PFSK-1 (cell line): Measurements from ENCODE around the gene FOXP4.

Source experiments
- FOXP2 ChIP-seq: optimal IDR thresholded peaks from 2 replicates; pipeline ENCODE3; 2011; ENCODE audit warnings: borderline replicate concordance, control low read depth, inconsistent platforms; ENCODE audit not compliant: insufficient read depth; ENCODE audit errors: extremely low read length, extremely low read depth
- POLR2AphosphoS5 ChIP-seq: IDR thresholded peaks from 2 replicates; pipeline ENCODE4 v1.6.1; 2012; ENCODE audit warnings: low read depth, mild to moderate bottlenecking, control low read depth, low read length, moderate library complexity
- SIN3A ChIP-seq: IDR thresholded peaks from 2 replicates; pipeline ENCODE4 v1.6.1; 2012; ENCODE audit warnings: mild to moderate bottlenecking, low read length, moderate library complexity, borderline replicate concordance; ENCODE audit not compliant: insufficient read depth
- TAF1 ChIP-seq: IDR thresholded peaks from 2 replicates; pipeline ENCODE4 v1.6.1; 2012; ENCODE audit warnings: low read length, control low read depth, borderline replicate concordance; ENCODE audit not compliant: insufficient read depth
- TF ChIP-seq, protein P1 (sequence below), 2 experiments: IDR thresholded peaks; 2 replicates each; pipeline versions ENCODE4 v1.6.1 to v1.8.0; 2011 to 2012; ENCODE audit warnings: low read depth in 2 of 2, low read length in 2 of 2, control low read depth in 1 of 2, inconsistent platforms in 1 of 2, mild to moderate bottlenecking in 1 of 2, moderate library complexity in 1 of 2; ENCODE audit not compliant: insufficient read depth in 1 of 2

The FOXP4 gene

DNA sequence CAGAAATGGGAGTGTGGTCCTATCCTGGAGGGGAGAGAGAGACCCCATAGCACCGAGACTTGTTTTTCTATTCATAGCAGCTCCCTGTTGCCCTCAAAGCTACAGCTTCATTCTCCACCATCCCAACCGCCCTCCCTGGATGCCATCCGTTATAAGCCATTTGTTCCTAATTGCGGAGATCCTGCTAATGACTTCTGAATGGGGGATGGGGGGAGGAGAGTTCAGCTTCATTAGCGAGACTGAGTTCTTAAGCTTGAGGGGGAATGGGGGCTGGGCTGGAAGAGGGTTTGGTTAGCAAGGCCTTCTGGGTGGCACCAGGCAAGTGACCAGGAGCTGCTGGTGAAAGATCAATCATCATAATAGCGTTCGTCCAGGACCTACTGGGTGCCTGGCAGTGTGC is 27.1 kb downstream of the FOXP4 start:
- TF ChIP-seq, protein P1, sequence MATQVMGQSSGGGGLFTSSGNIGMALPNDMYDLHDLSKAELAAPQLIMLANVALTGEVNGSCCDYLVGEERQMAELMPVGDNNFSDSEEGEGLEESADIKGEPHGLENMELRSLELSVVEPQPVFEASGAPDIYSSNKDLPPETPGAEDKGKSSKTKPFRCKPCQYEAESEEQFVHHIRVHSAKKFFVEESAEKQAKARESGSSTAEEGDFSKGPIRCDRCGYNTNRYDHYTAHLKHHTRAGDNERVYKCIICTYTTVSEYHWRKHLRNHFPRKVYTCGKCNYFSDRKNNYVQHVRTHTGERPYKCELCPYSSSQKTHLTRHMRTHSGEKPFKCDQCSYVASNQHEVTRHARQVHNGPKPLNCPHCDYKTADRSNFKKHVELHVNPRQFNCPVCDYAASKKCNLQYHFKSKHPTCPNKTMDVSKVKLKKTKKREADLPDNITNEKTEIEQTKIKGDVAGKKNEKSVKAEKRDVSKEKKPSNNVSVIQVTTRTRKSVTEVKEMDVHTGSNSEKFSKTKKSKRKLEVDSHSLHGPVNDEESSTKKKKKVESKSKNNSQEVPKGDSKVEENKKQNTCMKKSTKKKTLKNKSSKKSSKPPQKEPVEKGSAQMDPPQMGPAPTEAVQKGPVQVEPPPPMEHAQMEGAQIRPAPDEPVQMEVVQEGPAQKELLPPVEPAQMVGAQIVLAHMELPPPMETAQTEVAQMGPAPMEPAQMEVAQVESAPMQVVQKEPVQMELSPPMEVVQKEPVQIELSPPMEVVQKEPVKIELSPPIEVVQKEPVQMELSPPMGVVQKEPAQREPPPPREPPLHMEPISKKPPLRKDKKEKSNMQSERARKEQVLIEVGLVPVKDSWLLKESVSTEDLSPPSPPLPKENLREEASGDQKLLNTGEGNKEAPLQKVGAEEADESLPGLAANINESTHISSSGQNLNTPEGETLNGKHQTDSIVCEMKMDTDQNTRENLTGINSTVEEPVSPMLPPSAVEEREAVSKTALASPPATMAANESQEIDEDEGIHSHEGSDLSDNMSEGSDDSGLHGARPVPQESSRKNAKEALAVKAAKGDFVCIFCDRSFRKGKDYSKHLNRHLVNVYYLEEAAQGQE (IDR thresholded peaks at IDR 0.05; ENCODE audit: insufficient read depth in 1 of 2, low read depth in 2 of 2, low read length in 2 of 2) = no peak
- TF ChIP-seq POLR2AphosphoS5 = no peak
- no peak for TF ChIP-seq SIN3A
- TF ChIP-seq FOXP2 = no peak
- no peak for TF ChIP-seq TAF1

DNA sequence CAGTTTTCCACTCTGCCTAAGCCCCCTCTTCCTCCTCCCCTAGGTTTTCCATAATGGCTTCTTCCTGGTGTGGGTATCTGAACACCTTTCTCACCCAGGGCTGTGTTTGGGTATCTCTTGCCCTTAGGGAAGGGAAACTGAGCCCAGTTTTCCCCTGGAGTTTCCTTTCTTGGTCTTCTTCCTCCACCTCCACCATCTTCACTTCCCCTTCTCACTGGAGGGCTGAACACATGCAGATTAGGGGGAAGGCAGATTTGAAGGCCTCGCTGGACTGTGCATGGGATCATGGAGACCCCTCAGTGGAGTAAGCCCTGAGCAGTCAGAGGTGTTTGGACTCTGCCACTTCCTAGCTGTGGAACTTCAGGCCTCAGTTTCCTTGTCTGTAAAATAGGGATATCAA is 27.8 kb downstream of the FOXP4 start:
- TF ChIP-seq SIN3A = no peak
- no peak for TF ChIP-seq FOXP2

DNA sequence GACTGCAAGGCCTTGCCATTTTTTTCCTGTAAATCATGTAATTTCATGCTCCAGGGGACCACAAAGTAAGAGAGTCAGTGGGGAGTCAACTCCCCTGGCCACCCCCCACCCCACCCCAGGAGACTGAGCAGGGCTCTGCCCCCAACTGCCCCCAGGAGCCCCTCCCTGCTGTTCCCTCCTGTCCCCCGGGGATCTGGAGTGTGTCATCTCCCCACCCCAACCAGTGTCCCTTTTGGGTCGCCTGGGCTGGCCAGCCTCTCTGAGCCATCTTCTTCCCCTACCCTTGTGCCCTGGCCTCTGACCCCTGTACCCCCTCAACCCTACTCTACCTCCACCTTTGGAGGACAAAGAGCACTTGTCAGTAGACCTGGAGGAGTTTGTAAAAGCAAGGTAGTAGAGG is 29.4 kb downstream of the FOXP4 start:
- TF ChIP-seq FOXP2 = no peak
- TF ChIP-seq SIN3A = no peak
- TF ChIP-seq POLR2AphosphoS5 = no peak
- TF ChIP-seq, protein P1 (IDR thresholded peaks at IDR 0.05; ENCODE audit: insufficient read depth in 1 of 2, low read depth in 2 of 2, low read length in 2 of 2) = no peak
- no peak for TF ChIP-seq TAF1

DNA sequence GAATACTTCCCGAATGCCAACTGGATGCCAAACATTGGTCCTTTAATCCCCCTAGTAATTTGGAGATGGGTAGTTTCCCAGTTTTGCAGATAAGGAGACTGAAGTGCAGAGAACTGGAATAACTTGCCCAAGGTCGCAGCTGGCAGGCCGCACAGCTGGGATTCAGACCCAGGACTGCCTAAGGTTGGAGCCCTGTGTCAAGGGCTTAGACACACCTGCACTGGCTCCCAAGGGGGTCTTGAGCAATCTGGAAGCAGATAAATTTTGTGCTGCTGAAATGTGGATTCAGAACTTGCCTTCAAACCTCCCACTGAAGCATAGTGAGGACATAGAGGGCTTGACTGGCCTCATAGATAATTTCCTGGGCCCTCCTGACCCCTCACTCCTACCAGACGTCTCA is 30.5 kb downstream of the FOXP4 start:
- TF ChIP-seq TAF1 (no peak), POLR2AphosphoS5 (no peak), FOXP2 (no peak), SIN3A (no peak)
- TF ChIP-seq, protein P1 (IDR thresholded peaks at IDR 0.05; ENCODE audit: insufficient read depth in 1 of 2, low read depth in 2 of 2, low read length in 2 of 2) = no peak

DNA sequence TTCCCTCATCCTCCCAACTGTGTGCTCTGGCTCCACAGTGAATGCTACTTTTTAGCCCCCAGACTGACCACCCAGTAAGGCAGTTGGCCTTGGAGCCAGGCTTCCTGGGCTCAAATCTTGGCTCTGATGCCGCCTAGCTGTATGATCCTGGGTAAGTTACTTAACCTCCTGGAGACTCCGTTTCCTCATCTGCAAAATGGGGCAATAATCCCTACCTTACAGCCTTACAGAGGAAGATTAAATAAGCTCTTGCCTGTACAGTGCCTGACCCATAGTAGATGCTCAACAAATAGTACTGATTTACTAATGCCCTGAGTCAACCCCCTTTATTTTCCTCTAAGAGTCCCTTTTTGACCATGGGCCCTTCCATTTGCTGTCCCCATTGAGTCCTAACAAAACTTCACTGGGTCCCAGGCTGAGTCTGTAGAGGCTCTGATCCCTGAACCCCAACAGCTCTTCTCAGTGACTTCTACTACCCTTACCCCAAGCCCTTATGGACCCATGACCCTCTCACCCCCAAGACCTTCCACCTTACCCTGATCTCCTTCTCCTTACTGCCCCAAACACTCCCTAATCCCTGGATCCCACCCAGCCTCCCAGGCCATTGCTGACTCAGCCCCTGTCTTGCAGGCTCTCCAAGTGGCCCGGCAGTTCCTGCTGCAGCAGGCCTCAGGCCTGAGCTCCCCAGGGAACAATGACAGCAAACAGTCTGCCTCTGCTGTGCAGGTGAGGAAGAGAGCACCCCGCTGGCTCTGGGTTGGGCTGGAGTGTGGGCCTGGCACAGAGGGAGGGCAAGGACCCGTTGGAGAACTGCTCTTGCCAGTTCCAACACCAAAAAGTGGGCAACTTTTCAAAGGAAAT is 31.4 kb downstream of the FOXP4 start:
- no peak for TF ChIP-seq POLR2AphosphoS5
- TF ChIP-seq, protein P1 (IDR thresholded peaks at IDR 0.05; ENCODE audit: insufficient read depth in 1 of 2, low read depth in 2 of 2, low read length in 2 of 2) = no peak
- no peak for TF ChIP-seq FOXP2
- TF ChIP-seq TAF1 = no peak
- TF ChIP-seq SIN3A = no peak
